Neural cell (in vitro differentiated cells): ENCODE data around the gene CDH20. TPM values are rescaled to one million over a fixed set of nuclear protein-coding genes. Genes with fewer than 3 reads are reported as not detected.

Experiments
- H2AFZ ChIP-seq: fragments of 200-600, 300-800 bp; sonication (generic), shearing (Covaris generic); 2 replicates; pipeline ENCODE4 v1.6.0; 2014; ENCODE audit warnings: low read depth, mild to moderate bottlenecking, antibody characterized with exemption, low read length, moderate library complexity
- H3F3A ChIP-seq: fragments of 200-600 bp; shearing (Covaris generic); 2 replicates; pipeline ENCODE4 v1.6.1; 2016; ENCODE audit warnings: mild to moderate bottlenecking, moderate library complexity, mixed read lengths, antibody characterized with exemption, low read length; ENCODE audit not compliant: insufficient read depth, poor library complexity, severe bottlenecking
- H3K27ac ChIP-seq: fragments of 200-600, 300-800 bp; sonication (generic), shearing (Covaris generic); 2 replicates; pipeline ENCODE4 v1.5.1; 2014; ENCODE audit warnings: mild to moderate bottlenecking, low read length, moderate library complexity
- H3K27me3 ChIP-seq: fragments of 300-800, 200-600 bp; sonication (generic), shearing (Covaris generic); 2 replicates; pipeline ENCODE4 v1.6.0; 2014; ENCODE audit warnings: mild to moderate bottlenecking, low read depth, low read length, moderate library complexity; ENCODE audit not compliant: insufficient read depth
- H3K36me3 ChIP-seq: fragments of 300-800, 200-600 bp; sonication (generic), shearing (Covaris generic); 2 replicates; pipeline ENCODE4 v1.5.1; 2014; ENCODE audit warnings: mild to moderate bottlenecking, antibody characterized with exemption, low read length, moderate library complexity; ENCODE audit not compliant: insufficient read depth
- H3K4me2 ChIP-seq: fragments of 300-800, 200-600 bp; sonication (generic), shearing (Covaris generic); 2 replicates; pipeline ENCODE4 v1.6.0; 2014; ENCODE audit warnings: mild to moderate bottlenecking, low read length
- H3K4me3 ChIP-seq: fragments of 300-800, 200-600 bp; sonication (generic), shearing (Covaris generic); 2 replicates; pipeline ENCODE4 v1.5.1; 2014; ENCODE audit warnings: mild to moderate bottlenecking, low read length, moderate library complexity
- H3K79me2 ChIP-seq: fragments of 200-600 bp; shearing (Covaris generic); replicated peaks from 2 replicates; pipeline ENCODE4 v1.6.0; 2014; ENCODE audit warnings: mild to moderate bottlenecking, low read length, moderate library complexity; ENCODE audit not compliant: insufficient read depth
- H3K9ac ChIP-seq: fragments of 300-800, 200-600 bp; sonication (generic), shearing (Covaris generic); 2 replicates; pipeline ENCODE4 v1.6.1; 2016; ENCODE audit warnings: mild to moderate bottlenecking, low read length, mixed read lengths
- H3K9me2 ChIP-seq: fragments of 200-600 bp; shearing (Covaris generic); 2 replicates; pipeline ENCODE4 v1.6.1; 2016; ENCODE audit warnings: mild to moderate bottlenecking, low read length, mixed read lengths; ENCODE audit not compliant: insufficient read depth
- H3K9me3 ChIP-seq: fragments of 200-600, 300-800 bp; sonication (generic), shearing (Covaris generic); 2 replicates; pipeline ENCODE4 v1.6.1; 2016; ENCODE audit warnings: mild to moderate bottlenecking, mixed run types, low read length, moderate library complexity, mixed read lengths
- H4K20me1 ChIP-seq: fragments of 200-600 bp; shearing (Covaris generic); 2 replicates; pipeline ENCODE4 v1.6.1; 2016; ENCODE audit warnings: mild to moderate bottlenecking, mixed run types; ENCODE audit not compliant: insufficient read depth
- CTCF ChIP-seq: fragments of 450-650 bp; IDR thresholded peaks from 2 replicates; pipeline ENCODE4 v1.5.1; 2014; ENCODE audit warnings: antibody characterized with exemption, mild to moderate bottlenecking, moderate library complexity; ENCODE audit not compliant: poor library complexity, severe bottlenecking
- EP300 ChIP-seq: fragments of 450-650 bp; conservative IDR thresholded peaks from 2 replicates; pipeline ENCODE4 v1.6.1; 2014; ENCODE audit warnings: antibody characterized with exemption, mild to moderate bottlenecking, moderate library complexity; ENCODE audit not compliant: poor library complexity, severe bottlenecking
- EZH2 ChIP-seq: fragments of 200-600, 300-800 bp; shearing (Covaris generic), sonication (generic); IDR thresholded peaks from 2 replicates; pipeline ENCODE4 v1.6.1; 2014; ENCODE audit warnings: antibody characterized with exemption, low read length, borderline replicate concordance, mild to moderate bottlenecking; ENCODE audit not compliant: insufficient read depth, poor library complexity, severe bottlenecking
- MXI1 ChIP-seq: fragments of 450-650 bp; conservative IDR thresholded peaks from 2 replicates; pipeline ENCODE4 v1.6.1; 2014; ENCODE audit warnings: antibody characterized with exemption, mild to moderate bottlenecking; ENCODE audit not compliant: poor library complexity, severe bottlenecking
- POLR2AphosphoS5 ChIP-seq: IDR thresholded peaks from 2 replicates; pipeline ENCODE4 v1.6.1; 2012
- RAD21 ChIP-seq: fragments of 450-650 bp; conservative IDR thresholded peaks from 2 replicates; pipeline ENCODE4 v1.6.1; 2014; ENCODE audit warnings: antibody characterized with exemption, mild to moderate bottlenecking, moderate library complexity
- SMC3 ChIP-seq: fragments of 450-650 bp; conservative IDR thresholded peaks from 2 replicates; pipeline ENCODE4 v1.6.1; 2014; ENCODE audit warnings: antibody characterized with exemption, mild to moderate bottlenecking, moderate library complexity; ENCODE audit not compliant: poor library complexity
- TAF1 ChIP-seq: IDR thresholded peaks from 2 replicates; pipeline ENCODE4 v1.6.1; 2012; ENCODE audit warnings: low read depth
- polyA plus RNA-seq: library from polyadenylated mRNA; depleted of rRNA; stranded (reverse); fragments of >200 nt; gene quantifications from 2 replicates; pipeline ENCODE4 v1.2.3, GENCODE V29; 2014
- TF ChIP-seq, protein P1 (sequence below): IDR thresholded peaks from 2 replicates; pipeline ENCODE4 v1.6.1; 2012; ENCODE audit warnings: borderline replicate concordance

The CDH20 gene
- polyA plus RNA-seq, 1 donor from 2014 or later: 1.7 TPM

DNA sequence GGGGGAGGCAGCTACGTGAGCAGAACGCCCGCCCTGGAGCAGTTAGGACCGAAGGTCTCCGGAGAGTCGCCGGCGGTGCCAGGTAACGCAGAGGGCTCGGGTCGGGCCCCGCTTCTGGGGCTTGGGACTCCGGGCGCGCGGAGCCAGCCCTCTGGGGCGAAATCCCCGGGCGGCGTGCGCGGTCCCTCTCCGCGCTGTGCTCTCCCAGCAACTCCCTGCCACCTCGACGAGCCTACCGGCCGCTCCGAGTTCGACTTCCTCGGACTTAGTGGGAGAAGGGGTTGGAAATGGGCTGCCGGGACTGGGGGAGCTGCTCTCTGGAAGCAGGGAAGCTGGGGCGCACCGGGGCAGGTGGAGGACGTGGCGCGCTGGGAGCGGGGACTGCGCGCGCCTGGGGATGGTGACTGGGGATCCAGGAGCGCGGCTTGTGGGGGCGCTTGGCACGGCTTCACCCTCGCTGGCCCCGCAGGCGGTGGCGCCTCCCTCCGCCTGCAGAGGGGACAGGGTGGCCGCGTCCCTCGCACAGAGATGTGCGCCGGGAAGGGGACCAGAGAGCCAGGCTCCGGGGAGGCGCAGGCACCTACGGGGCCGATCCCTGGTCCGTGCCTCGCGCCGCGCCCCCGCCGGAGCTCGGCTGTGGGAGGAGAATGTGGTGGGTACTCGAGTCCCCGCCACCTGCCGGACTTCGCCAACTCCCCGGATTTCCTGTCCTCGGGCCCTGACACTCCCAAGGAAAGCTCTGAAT lies 688 bp downstream of the CDH20 start:
- H3K4me2 ChIP-seq: peak overlapping the region; percentile 63
- no peak overlapping the region for H3K27ac ChIP-seq
- H3K9me2 ChIP-seq: no peaks in the 10 kb centered on the region
- H3K4me3 ChIP-seq: peak overlapping the region; percentile 78
- H3K9me3 ChIP-seq: no peaks in the 10 kb centered on the region
- H2AFZ ChIP-seq: no peak overlapping the region
- TF ChIP-seq CTCF (peak; percentile 56), EP300 (peak; percentile 33), TAF1 (no peak), POLR2AphosphoS5 (no peak), SMC3 (peak; percentile 55), RAD21 (peak; percentile 58), MXI1 (no peak), EZH2 (peak; percentile 61)
- TF ChIP-seq, protein P1, sequence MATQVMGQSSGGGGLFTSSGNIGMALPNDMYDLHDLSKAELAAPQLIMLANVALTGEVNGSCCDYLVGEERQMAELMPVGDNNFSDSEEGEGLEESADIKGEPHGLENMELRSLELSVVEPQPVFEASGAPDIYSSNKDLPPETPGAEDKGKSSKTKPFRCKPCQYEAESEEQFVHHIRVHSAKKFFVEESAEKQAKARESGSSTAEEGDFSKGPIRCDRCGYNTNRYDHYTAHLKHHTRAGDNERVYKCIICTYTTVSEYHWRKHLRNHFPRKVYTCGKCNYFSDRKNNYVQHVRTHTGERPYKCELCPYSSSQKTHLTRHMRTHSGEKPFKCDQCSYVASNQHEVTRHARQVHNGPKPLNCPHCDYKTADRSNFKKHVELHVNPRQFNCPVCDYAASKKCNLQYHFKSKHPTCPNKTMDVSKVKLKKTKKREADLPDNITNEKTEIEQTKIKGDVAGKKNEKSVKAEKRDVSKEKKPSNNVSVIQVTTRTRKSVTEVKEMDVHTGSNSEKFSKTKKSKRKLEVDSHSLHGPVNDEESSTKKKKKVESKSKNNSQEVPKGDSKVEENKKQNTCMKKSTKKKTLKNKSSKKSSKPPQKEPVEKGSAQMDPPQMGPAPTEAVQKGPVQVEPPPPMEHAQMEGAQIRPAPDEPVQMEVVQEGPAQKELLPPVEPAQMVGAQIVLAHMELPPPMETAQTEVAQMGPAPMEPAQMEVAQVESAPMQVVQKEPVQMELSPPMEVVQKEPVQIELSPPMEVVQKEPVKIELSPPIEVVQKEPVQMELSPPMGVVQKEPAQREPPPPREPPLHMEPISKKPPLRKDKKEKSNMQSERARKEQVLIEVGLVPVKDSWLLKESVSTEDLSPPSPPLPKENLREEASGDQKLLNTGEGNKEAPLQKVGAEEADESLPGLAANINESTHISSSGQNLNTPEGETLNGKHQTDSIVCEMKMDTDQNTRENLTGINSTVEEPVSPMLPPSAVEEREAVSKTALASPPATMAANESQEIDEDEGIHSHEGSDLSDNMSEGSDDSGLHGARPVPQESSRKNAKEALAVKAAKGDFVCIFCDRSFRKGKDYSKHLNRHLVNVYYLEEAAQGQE: no peak
- peaks cover 41% of the 10 kb centered on the region for H3K27me3 ChIP-seq
- peak overlapping the region; percentile 47 for H3K9ac ChIP-seq
- no peaks in the 10 kb centered on the region for H3F3A ChIP-seq
- no peaks in the 10 kb centered on the region for H3K79me2 ChIP-seq
- no peaks in the 10 kb centered on the region for H3K36me3 ChIP-seq
- no peaks in the 10 kb centered on the region for H4K20me1 ChIP-seq

- peak overlapping the region; percentile 78 for H3K4me3 ChIP-seq
- peaks cover 41% of the 10 kb centered on the region for H3K27me3 ChIP-seq
- no peak overlapping the region for H2AFZ ChIP-seq
- H3K36me3 ChIP-seq: no peaks in the 10 kb centered on the region
- peak overlapping the region; percentile 47 for H3K9ac ChIP-seq
- TF ChIP-seq POLR2AphosphoS5 (no peak), EP300 (no peak), EZH2 (no peak), TAF1 (no peak), SMC3 (no peak), MXI1 (no peak)
- TF ChIP-seq, protein P1: no peak
- H3K27ac ChIP-seq: no peak overlapping the region
- no peaks in the 10 kb centered on the region for H3F3A ChIP-seq
- no peaks in the 10 kb centered on the region for H3K9me2 ChIP-seq
- peak overlapping the region; percentile 63 for H3K4me2 ChIP-seq
- no peaks in the 10 kb centered on the region for H4K20me1 ChIP-seq
- no peaks in the 10 kb centered on the region for H3K9me3 ChIP-seq
- H3K79me2 ChIP-seq: no peaks in the 10 kb centered on the region
Measured at GRCh38 chr18:61334491-61334850, 1.2 kb downstream of the CDH20 start.
